Stimulated activated CD8-positive, alpha-beta memory T cell treated with anti-CD3 and anti-CD28 coated beads, Interleukin-4, amount 100 ng/mL, for 4 hours (primary cell): ENCODE data around the gene SERINC5.

Experiments used
- DNase-seq, 2 donors: peaks; one replicate each; pipeline ENCODE4 v3.0.0-alpha.2; 2020; ENCODE audit warnings: low read depth in 2 of 2, low spot score in 1 of 2

The SERINC5 gene

DNA sequence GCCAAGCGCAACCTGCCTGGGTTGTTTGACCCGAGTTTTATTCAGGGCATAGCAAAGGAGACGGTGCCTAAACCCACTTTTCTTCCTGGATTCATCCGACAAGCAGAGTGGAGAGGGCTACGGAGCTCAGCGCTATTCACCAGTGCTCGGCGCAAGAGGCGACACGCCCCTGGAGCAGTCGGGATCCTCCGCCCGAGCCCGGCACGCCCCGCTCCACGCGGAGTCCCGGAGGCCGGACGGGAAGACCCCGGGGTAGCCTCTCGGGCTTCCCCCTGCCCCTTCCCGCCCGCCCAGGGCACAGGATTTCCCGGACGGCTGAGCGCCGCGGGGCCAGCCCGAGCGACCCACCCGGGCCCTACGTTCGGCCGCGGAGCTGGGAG is 427 bp downstream of the SERINC5 start:
- DNase-seq, result no peak

DNA sequence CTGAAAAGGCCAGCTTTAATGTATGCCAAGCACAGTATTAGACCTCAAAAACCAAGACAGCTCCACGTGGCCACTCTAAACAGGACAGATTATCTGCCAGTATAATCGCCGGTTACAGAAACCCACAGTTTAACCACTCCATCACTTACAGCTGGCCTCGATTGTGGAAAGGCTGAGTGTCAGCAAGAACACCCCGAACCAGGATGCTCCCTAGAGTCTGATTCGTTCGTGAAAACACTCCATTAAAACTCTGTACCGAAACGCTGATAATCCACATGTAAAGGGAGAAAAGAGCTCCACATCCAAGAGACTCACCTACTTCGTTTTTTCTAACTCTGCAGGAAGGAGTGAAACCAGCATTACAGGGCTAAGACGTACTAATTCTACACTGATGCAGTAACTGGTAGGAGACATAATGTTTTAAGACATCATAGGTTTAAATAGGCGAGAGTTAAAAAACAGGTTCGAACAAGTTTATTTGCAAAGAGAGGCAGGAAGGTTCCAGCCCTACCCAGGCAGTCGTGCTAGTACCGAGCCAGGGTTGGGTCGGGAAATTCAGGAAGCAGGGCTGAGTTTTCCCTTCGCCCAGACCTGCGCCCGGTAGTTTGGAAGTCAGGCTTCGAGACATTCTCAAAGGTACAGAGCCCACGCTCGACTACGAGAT is 949 bp downstream of the SERINC5 start:
- no peak for DNase-seq

DNA sequence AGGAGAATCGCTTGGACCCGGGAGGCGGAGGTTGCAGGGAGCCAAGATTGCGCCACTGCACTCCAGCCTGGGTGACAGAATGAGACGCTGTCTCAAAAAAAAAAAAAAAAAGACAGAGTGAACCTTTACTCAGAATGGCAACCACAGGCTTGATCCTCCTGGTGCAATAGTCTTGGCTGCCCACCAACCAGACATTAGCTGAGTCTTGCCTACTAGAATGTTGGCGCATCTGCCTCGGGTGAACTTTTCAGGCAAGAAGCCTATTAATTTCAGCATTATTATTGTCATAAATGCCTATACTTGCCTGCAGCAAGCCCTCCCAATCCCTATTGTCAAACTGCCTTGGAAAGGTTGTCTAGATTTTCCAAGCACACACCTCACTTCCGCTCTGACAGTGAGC is 4.2 kb downstream of the SERINC5 start:
- DNase-seq, result no peak

DNA sequence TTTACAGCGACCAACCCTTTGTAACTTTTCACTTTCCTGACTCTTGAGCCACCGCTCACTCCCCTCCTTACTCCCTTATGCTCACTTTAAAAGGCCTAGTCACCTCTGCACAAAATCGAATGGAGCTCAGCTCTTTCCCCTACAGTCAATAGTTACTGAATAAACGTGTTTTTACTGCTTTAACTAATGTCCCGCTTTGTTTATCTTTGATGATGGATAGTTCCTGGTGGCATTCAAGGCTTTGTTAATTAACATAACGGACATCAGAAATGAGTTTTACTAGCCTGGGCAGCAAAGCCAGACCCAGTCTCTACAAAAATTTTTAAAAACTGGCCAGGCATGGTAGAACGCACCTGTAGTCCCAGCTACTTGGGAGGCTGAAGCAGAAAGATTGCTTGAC is 5.0 kb downstream of the SERINC5 start:
- DNase-seq, result no peak

DNA sequence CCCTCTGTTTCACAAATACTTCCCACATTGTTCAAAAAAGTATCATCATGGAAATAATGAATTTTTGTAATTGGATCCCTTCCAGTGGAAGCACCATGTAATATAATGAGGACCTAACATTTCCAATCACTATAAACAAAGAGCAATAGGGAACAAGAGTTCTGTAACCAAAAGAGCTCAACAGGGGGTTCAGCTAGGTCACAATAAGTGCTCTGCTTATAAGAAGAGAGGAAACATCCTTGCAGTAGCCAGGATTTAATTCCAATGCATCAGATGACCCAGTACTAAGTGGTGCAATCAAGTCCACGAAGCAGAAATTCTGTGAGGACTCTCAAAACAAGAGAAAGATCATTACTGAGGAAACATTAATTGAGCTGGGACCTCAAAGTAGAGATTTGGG is 5.9 kb downstream of the SERINC5 start:
- no peak for DNase-seq

DNA sequence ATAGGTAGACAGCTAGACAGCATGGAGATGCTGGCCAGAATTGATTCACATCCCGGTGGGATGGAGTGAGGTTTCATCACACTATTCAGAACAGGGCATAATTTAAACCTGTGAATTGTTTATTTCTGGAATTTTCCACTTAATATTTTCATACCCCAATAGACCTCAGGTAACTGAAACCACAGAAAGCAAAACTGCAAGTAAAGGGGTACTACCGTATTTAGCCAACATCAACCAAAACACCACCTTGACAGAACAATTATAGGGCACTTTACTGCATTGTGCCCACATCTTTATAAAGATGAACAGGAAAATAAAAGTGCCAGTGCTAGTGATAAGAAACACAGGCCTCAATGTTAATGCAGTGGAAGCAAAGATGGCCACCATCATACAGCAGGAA is 7.5 kb downstream of the SERINC5 start:
- DNase-seq, result no peak

DNA sequence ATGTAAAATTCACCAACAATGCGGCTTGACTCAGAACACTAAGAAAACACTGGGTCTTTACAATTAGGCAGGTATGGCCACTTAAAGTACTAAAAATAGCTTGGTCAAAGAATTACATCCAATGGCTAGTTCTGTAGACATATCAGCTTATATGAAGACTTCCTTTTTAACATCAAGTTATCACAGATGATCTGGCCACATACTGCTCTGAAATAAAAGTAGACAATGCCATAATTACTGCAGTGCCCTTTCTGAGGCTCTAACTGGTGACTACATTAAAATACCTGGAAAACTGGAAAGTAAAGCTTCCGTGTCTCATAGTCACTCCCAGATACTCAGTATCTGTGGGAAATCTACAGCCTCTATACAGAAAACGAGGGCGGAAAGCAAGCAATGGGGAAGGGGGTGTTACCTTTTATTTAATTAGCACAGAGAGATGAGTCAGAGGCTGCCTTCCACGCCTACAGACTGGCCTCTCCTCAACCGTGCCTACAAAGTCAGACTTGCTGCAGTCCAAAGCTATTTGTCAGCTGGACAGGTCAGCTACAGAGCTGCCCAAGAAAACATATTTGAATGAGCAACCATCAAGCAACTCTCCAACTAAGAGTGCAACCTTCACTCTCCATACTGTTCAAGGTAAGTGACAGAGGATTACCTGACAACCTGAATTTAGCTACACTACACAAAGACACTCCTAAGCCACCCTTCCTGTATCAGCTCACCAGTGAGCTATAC is 8.7 kb downstream of the SERINC5 start:
- no peak for DNase-seq

DNA sequence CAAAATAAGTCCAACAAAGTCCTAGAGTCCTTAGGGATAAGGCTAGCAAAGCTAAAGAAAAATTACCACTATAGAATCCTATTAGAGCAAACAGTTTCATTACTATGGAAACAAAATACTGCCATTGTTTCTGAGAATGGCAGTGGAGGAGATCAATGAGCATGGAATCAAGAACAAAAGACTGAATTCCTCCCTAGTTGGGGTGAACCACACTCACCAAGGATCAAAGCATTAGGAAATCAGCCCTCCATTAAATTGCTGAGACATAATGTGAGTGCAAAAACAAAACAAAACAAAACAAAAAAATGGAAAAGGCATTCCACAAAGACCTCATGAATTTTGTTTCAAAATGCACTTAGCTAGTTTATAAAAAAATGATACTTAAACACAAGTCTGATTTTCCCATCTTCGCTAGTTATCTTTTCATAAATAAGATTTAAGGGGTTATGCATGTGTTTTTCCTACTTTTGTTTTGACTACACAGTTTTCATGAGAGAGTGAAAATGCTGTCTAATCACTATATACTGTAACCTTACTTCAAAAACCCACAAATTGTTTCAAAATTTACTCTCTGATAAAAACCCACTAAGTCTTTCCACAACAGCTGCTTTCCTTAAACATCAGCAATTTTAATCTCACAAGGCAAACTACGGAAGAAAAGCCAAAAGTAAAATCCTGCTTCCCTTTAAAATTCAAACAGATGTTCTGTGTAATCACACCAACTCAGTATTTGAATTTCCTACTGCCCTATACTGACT is 9.7 kb downstream of the SERINC5 start:
- no peak for DNase-seq

DNA sequence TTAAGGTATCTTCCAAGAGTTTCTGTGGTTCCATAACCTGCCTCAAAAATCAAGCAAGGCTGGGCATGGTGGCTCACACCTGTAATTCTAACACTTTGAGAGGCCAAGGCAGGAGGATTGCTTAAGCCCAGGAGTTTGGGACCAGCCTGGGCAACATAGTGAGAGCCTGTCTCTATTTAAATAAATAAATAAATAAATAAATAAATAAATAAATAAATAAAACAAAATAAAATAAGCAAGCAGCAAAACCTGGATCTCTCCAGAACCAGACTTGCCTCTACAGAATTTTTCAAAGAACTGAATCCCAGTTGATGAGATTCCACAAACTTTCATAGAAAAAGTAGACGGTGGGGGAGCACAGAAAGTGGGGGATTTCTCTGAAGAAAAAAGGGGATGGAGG is 12.3 kb downstream of the SERINC5 start:
- DNase-seq, result no peak

DNA sequence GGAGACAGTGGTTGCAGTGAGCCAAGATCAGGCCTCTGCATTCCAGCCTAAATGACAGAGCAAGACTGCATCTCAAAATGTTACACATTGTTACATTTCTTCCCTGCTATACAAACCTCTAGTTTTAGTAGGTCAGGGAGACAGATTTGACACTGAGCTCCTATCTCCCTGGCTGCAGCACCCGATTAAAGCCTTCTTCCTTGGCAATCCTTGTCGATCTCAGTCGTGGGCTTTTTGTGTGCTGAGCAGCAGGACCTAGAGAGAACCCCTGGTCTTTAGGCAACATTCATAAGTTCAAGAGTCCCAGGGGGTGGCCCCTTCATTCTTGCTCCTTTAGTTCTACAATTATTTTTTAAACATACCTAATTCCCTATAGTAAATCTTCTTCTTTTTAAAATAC is 13.0 kb downstream of the SERINC5 start:
- DNase-seq, result no peak

DNA sequence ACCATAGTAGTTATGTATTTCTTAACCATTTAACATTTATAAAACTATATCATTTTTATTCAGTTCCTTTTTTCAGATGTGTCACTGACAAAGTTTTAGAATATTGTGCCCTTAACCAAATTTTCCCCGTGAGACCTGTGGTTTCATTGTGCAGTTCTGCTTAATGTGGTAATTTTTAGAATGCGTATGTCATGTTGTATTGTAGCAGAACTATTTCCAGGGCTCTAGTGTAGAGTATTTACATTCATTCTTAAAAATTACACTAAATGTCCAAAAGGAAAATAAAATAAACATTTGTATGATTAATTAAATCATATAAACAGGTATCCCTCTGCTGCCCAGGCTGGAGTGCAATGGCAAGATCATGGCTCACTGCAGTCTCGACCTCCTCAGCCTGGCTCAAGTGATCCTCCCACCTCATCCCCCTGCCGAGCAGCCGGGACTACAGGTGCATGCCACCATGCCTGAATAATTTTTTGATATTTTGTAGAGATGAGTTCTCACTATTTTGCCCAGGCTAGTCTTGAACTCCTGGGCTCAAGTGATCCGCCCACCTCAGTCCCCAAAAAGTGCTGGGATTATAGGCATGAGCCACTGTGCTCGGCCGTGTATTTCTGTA is 15.4 kb downstream of the SERINC5 start:
- DNase-seq, result no peak

DNA sequence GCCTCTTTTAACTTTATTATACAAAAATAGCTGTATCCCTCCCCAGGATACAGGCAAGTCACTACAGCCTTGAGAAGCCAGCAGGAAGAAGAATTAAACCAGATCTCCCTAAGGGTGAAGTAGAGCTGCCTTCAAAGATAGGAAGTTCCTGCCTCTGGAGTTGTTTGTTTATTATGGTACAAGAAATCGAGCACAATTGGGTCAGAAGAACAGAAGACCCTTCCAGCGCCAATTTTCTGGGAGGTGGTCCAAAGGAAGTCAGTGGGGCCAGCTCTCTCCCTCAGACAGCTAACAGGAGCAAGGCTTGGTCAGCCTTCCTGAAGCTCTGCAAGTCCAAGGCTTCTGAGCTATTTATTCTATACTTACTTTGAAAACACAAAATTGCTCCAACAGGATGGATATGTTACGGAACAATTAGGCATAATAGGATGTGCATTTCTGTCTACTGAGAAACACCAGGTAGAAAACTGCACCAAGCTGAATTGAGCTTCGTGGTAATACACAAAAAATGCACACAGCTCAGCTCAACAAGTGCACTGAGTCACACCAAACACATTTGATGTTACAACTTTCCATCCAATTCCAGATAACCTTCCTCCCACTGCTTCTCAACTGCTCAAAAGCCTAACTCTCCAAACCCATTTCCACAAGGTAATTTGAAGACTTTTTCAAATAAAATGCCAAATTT is 16.0 kb downstream of the SERINC5 start:
- no peak for DNase-seq

DNA sequence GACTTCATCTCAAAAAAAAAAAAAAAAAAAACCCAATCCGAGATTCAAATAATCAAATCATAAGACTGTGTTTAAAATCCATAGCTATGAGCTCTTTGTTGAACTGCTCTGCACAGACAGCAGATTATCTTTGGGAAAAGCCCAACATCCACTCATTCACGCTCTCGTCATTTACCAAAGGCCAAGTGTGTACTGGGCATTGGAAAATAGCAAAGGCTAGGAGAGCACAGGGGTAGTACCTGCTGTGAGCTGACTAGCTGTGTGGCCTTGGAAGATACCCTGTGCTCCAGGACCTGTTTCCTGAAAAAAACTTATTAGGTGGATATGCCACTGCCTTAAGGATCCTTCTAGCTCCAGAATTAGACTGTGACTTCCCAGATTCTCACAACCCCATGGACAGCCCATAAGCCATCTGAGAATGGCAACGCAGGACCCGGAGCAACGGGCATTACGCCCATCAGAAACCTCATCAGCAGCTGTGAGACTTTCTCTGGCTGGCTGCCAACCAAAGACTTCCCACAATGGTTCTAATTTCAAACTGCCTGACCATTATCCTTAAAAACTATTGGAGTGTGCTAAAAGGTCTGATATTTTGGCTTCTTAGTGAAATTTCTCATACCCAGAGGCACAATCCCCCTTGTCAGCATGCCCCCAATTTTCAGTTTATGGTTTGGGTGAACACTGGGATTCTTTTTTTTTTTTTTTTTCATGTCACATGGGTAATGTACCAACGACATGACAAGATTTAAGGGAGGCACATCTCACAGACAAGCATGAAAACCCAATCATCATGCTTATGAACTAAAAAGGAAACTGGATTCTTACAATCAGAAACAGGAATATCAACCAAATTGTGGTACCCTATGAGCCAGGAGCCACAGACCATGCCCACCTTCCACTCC is 16.8 kb downstream of the SERINC5 start:
- no peak for DNase-seq

DNA sequence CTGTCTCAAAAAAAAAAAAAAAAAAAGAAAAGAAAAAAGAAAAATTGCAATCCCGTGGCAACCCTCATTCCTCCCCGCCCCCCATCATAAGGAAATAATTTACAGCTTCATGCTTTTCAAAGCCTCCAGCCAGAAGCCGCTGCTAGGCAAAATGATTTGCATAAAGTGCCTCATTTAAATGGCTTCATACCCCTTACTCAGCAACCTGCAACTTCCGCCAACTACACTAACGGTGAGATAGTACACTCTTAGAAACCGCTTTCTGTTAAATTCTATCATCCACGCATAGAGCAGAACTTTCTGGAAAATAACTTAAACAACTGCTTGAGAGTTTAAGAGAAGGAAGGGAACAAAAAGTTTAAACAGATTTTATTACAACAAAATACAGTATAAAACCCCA is 17.8 kb downstream of the SERINC5 start:
- no peak for DNase-seq

DNA sequence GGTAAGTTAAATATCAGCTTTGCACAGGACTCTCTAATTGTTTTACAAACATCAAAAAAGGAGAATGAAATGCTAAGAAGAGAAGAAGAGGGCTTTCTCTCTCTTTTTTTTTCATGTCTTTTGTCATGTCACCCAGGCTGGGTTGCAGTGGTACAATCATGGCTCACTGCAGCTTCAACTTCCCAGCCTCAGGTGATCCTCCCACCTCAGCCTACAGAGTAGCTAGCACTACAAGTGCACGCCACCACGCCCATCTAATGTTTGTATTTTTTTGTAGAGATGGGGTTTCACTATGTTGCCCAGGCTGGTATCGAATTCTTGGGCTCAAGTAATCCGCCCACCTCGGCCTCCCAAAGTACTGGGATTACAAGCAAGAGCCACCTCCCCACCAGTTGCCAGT is 18.6 kb downstream of the SERINC5 start:
- DNase-seq, result no peak

DNA sequence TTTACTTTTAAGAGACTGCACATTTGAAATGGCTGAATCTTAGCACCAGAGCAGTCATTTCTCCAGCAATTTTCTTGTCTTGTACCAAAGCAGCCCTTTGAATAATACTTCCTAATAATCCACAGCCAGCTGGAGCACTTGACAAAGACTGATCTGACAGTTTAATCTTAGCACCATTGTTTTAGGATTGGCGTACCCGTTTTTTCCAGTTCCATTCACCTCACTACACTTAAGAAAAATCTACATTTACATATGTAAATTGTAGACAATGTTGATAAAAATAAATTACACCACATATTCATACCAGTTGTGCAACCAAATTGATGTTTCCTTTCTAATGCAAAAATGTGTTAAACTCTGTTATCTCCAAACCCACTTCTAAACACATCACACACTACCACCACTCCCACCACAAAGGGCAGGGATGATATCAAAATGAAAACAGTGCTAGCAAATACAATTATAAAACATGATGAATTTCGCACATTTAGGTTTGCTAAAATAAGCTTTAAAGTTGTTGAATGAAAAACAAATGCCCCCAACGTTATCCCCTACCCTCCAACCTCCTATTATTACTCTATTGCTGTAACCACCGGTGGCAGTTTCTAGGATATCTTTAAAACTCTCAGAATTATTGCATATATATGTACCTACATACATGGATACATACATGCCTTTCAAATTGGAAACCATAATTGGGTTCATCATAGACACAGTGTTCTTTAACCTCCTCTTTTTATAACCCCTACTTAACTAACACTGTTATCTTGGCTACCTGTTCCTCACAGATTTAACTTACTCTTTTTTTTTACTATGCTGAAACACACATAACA is 21.5 kb downstream of the SERINC5 start:
- no peak for DNase-seq

DNA sequence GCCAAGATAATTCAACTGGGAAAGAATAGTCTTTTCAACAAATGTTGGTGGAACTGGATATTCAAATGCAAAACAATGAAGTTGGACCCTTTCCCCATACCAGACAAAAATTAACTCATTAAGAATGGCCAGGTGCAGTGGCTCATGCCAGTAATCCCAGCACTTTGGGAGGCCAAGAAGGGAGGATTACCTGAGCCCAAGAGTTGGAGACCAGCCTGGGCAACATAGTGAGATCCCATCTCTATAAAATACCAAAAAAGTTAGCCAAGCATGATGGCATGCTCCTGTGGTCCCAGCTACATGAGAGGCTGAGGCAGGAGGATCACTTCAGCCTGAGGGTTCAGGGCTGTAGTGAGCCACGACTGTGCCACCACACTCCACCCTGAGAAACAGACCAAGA is 24.2 kb downstream of the SERINC5 start:
- DNase-seq, result no peak

DNA sequence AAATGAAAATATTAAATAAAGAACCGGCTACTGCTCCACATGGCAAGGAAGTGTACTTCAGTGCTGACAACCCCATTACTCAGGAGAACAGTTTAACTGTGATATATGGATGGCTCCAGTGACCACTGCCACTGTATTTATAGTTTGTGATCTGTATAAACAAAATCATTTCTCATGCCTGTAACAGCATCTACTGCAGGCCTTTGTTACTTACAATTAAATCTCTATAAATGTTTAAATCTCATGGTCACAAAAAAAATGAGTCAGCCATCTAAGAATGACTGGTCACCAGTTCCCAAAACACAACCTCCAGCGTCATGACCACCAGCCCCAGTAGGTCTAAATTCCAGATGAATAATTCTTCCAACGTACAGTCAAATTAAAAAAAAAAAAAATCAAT is 24.6 kb downstream of the SERINC5 start:
- no peak for DNase-seq

DNA sequence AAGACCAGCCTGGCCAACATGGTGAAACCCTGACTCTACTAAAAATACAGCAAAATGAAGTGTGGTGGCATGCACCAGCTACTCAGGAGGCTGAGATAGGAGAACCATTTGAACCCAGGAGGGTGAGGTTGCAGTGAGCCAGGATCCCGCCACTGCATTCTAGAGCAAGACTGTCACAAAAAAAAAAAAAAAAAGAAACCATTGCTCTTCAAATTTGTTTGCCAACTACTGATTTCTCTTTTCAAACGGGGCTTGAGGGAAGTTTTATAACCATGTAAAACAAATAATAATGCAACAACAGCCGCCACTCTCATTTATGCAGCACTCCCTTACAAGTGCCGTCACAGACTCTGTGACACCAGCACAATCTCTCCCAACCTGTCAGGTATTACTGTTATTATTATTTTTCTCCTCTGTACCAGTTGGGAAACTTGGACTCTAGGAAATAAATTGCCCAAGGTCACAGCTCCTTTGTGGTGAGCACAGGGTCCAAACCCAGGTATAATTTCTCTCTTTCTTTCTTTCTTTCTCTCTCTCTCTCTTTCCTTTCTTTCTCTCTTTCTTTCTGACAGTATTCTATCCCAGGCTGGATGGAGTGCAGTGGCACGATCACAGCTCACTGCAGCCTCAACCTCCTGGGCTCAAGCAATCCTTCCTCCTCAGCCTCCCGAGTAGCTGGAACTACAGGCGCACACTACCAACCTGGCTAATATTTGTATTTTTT is 25.4 kb downstream of the SERINC5 start:
- DNase-seq, result no peak
